ENCODE data around the gene HNF4A. TPM values are rescaled to one million over a fixed set of nuclear protein-coding genes. Genes with fewer than 3 reads are reported as not detected.

Gene HNF4A
- total and polyA plus RNA-seq, 2 experiments from 2014 or later, result 0.09 TPM; not detected in 1

- Histone ChIP-seq H3K27ac (no peak overlapping the region), H3K4me1 (ENCODE audit: low read depth) (no peaks in the 10 kb centered on the region), H3K4me3 (no peak overlapping the region), H3K27me3 (no peaks in the 10 kb centered on the region), H3K36me3 (no peaks in the 10 kb centered on the region), H3K9me3 (ENCODE audit: low read depth) (no peaks in the 10 kb centered on the region)
- no peak for TF ChIP-seq CTCF (IDR thresholded peaks at IDR 0.05; ENCODE audit: low read depth, low read length)
- no peak for DNase-seq (ENCODE audit: low read depth in 1 of 2, low spot score in 1 of 2)
Measured at GRCh38 chr20:44348168-44348659, 7.3 kb upstream of the HNF4A start.

- Histone ChIP-seq H3K36me3 (no peaks in the 10 kb centered on the region), H3K9me3 (ENCODE audit: low read depth) (no peaks in the 10 kb centered on the region), H3K27ac (no peak overlapping the region), H3K4me1 (ENCODE audit: low read depth) (no peaks in the 10 kb centered on the region), H3K4me3 (no peak overlapping the region), H3K27me3 (no peaks in the 10 kb centered on the region)
- no peak for DNase-seq (ENCODE audit: low read depth in 1 of 2, low spot score in 1 of 2)
- TF ChIP-seq CTCF (IDR thresholded peaks at IDR 0.05; ENCODE audit: low read depth, low read length), result no peak
Measured at GRCh38 chr20:44349349-44349748, 6.2 kb upstream of the HNF4A start.

GRCh38 chr20:44350567-44350966, 4.9 kb upstream of the HNF4A start:
- DNase-seq (ENCODE audit: low read depth in 1 of 2, low spot score in 1 of 2), result no peak
- TF ChIP-seq CTCF (IDR thresholded peaks at IDR 0.05; ENCODE audit: low read depth, low read length), result no peak
- no peak overlapping the region for H3K27ac ChIP-seq
- no peaks in the 10 kb centered on the region for H3K27me3 ChIP-seq
- no peaks in the 10 kb centered on the region for H3K9me3 ChIP-seq (ENCODE audit: low read depth)
- no peaks in the 10 kb centered on the region for H3K4me1 ChIP-seq (ENCODE audit: low read depth)
- no peaks in the 10 kb centered on the region for H3K36me3 ChIP-seq
- no peak overlapping the region for H3K4me3 ChIP-seq

GRCh38 chr20:44354979-44355497, 461 bp upstream of the HNF4A start:
- DNase-seq (ENCODE audit: low read depth in 1 of 2, low spot score in 1 of 2), result no peak
- Histone ChIP-seq H3K4me3 (no peak overlapping the region), H3K4me1 (ENCODE audit: low read depth) (no peaks in the 10 kb centered on the region), H3K36me3 (no peaks in the 10 kb centered on the region), H3K27me3 (no peaks in the 10 kb centered on the region), H3K27ac (no peak overlapping the region), H3K9me3 (ENCODE audit: low read depth) (no peaks in the 10 kb centered on the region)
- no peak for TF ChIP-seq CTCF (IDR thresholded peaks at IDR 0.05; ENCODE audit: low read depth, low read length)

- Histone ChIP-seq H3K27me3 (no peaks in the 10 kb centered on the region), H3K27ac (no peak overlapping the region), H3K36me3 (no peaks in the 10 kb centered on the region), H3K4me3 (no peak overlapping the region), H3K9me3 (ENCODE audit: low read depth) (no peaks in the 10 kb centered on the region), H3K4me1 (ENCODE audit: low read depth) (no peaks in the 10 kb centered on the region)
- peak in 1 of 2 donors; percentile 4 for DNase-seq (ENCODE audit: low read depth in 1 of 2, low spot score in 1 of 2)
- TF ChIP-seq CTCF (IDR thresholded peaks at IDR 0.05; ENCODE audit: low read depth, low read length), result no peak
Measured at GRCh38 chr20:44356353-44356723, 839 bp downstream of the HNF4A start.

All from cardiac muscle cell (in vitro differentiated cells and primary cell).